CD14-positive monocyte (primary cell): Measurements from ENCODE around the gene TMEM232. TPM values are rescaled to one million over a fixed set of nuclear protein-coding genes. Genes with fewer than 3 reads are reported as not detected.

ENCODE experiments used
- DNase-seq, 3 donors: peaks; one replicate each; pipeline ENCODE4 v3.0.0-alpha.2; 2011 to 2022
- H2AFZ ChIP-seq: 2 replicates; pipeline ENCODE4 v1.6.0; 2012; ENCODE audit warnings: mild to moderate bottlenecking, low read depth, low read length, inconsistent platforms; ENCODE audit not compliant: insufficient read depth, poor library complexity, severe bottlenecking
- H3K27ac ChIP-seq, 2 donors: 1 replicate in 1 of 2; 2 replicates in 1 of 2; pipeline ENCODE4 v1.5.1; 2012 to 2013; ENCODE audit warnings: low read length in 2 of 2, control low read depth in 1 of 2, inconsistent platforms in 1 of 2, low read depth in 1 of 2, mild to moderate bottlenecking in 1 of 2
- H3K27me3 ChIP-seq, 2 donors: one replicate each; pipeline versions ENCODE4 v1.6.0 to v1.6.1; 2011 to 2013; ENCODE audit warnings: low read length in 2 of 2; ENCODE audit not compliant: control insufficient read depth in 2 of 2, insufficient read depth in 2 of 2
- H3K36me3 ChIP-seq, 2 donors: replicated peaks in 1 of 2; 1 replicate in 1 of 2; 2 replicates in 1 of 2; pipeline versions ENCODE4 v1.5.1 to v1.6.1; 2012 to 2013; ENCODE audit warnings: low read length in 2 of 2, control low read depth in 1 of 2, inconsistent platforms in 1 of 2, mild to moderate bottlenecking in 1 of 2; ENCODE audit not compliant: insufficient read depth in 2 of 2, control insufficient read depth in 1 of 2
- H3K4me1 ChIP-seq, 2 donors: 1 replicate in 1 of 2; 2 replicates in 1 of 2; pipeline versions ENCODE4 v1.5.1 to v1.6.1; 2012 to 2013; ENCODE audit warnings: low read length in 2 of 2, control low read depth in 1 of 2, inconsistent platforms in 1 of 2, mild to moderate bottlenecking in 1 of 2, moderate library complexity in 1 of 2; ENCODE audit not compliant: insufficient read depth in 2 of 2, control insufficient read depth in 1 of 2
- H3K4me2 ChIP-seq: replicated peaks from 2 replicates; pipeline ENCODE3; 2012; ENCODE audit warnings: low read length, moderate library complexity, mild to moderate bottlenecking; ENCODE audit not compliant: poor library complexity, severe bottlenecking; ENCODE audit errors: extremely low read depth
- H3K4me3 ChIP-seq, 3 experiments: fragments of 200-600 bp in 1 of 3; sonication (generic) in 1 of 3; replicated peaks in 1 of 3; 1 replicate in 2 of 3; 2 replicates in 1 of 3; pipeline ENCODE4 v1.5.1; 2011 to 2013; ENCODE audit warnings: low read length in 3 of 3, mild to moderate bottlenecking in 3 of 3, control low read depth in 2 of 3, low read depth in 2 of 3, inconsistent platforms in 1 of 3, moderate library complexity in 1 of 3
- H3K79me2 ChIP-seq: 2 replicates; pipeline ENCODE4 v1.6.0; 2012; ENCODE audit warnings: mild to moderate bottlenecking, control low read depth, inconsistent platforms, low read length, moderate library complexity; ENCODE audit not compliant: insufficient read depth
- H3K9ac ChIP-seq: 2 replicates; pipeline ENCODE4 v1.6.0; 2017; ENCODE audit warnings: low read length, mild to moderate bottlenecking; ENCODE audit not compliant: insufficient read depth, poor library complexity, severe bottlenecking
- H3K9me3 ChIP-seq, 2 donors: replicated peaks in 1 of 2; 1 replicate in 1 of 2; 2 replicates in 1 of 2; pipeline versions ENCODE4 v1.5.1 to v1.6.1; 2012 to 2013; ENCODE audit warnings: low read length in 2 of 2, control low read depth in 1 of 2; ENCODE audit not compliant: control insufficient read depth in 1 of 2, insufficient read depth in 1 of 2
- H4K20me1 ChIP-seq: 2 replicates; pipeline ENCODE4 v1.6.0; 2012; ENCODE audit warnings: mild to moderate bottlenecking, low read length, control low read depth, moderate library complexity; ENCODE audit not compliant: insufficient read depth
- H3K27ac Mint-ChIP-seq, 7 donors: one replicate each; pipeline ENCODE4 v1.8.0; 2020; ENCODE audit warnings: mild to moderate bottlenecking in 7 of 7, mixed read lengths in 7 of 7, moderate library complexity in 6 of 7, inconsistent platforms in 2 of 7
- H3K27me3 Mint-ChIP-seq, 3 donors: one replicate each; pipeline ENCODE4 v1.8.0; 2021 to 2022; ENCODE audit warnings: low read depth in 3 of 3, mild to moderate bottlenecking in 3 of 3, mixed read lengths in 3 of 3, moderate library complexity in 3 of 3, inconsistent platforms in 1 of 3
- H3K36me3 Mint-ChIP-seq, 2 donors: one replicate each; pipeline ENCODE4 v1.8.0; 2020; ENCODE audit warnings: mixed read lengths in 2 of 2, inconsistent platforms in 1 of 2, mild to moderate bottlenecking in 1 of 2
- H3K4me1 Mint-ChIP-seq: one replicate; pipeline ENCODE4 v1.8.0; 2020; ENCODE audit warnings: mild to moderate bottlenecking, mixed read lengths
- H3K4me3 Mint-ChIP-seq, 2 donors: one replicate each; pipeline ENCODE4 v1.8.0; 2020; ENCODE audit warnings: mild to moderate bottlenecking in 2 of 2, mixed read lengths in 2 of 2, moderate library complexity in 1 of 2
- H3K9me3 Mint-ChIP-seq, 7 donors: one replicate each; pipeline ENCODE4 v1.8.0; 2020 to 2022; ENCODE audit warnings: mixed read lengths in 7 of 7, mild to moderate bottlenecking in 6 of 7, moderate library complexity in 6 of 7, inconsistent platforms in 2 of 7
- WGBS: methylation state at CpG from one replicate; pipeline ENCODE4 v1.1.5; 2013; ENCODE audit warnings: missing lambda C conversion rate; ENCODE audit not compliant: insufficient coverage; 5-methylcytosine and 5-hydroxymethylcytosine counted together
- intact Hi-C, 2 donors: fragments of 100-400 bp; cut with micrococcal nuclease; formaldehyde crosslinking; loops; one replicate each; pipeline versions ENCODE4 v1.15.0 to v1.15.1; 2023
- polyA plus RNA-seq, 3 donors: library from polyadenylated mRNA; depleted of rRNA in 1 of 3; unstranded in 2 of 3; stranded (reverse) in 1 of 3; fragments of 300-500 nt in 2 of 3; fragments of >200 nt in 1 of 3; fragmentation: Illumina TruSeq in 2 of 3; gene quantifications; 1 replicate in 2 of 3; 2 replicates in 1 of 3; pipeline ENCODE4 v1.2.3, GENCODE V29; 2012 to 2021
- TF ChIP-seq, protein P1 (sequence below): fragments of 200-600 bp; IDR thresholded peaks from one replicate; pipeline ENCODE4 v1.8.0; 2022; ENCODE audit warnings: antibody characterized with exemption, mild to moderate bottlenecking

The TMEM232 gene
- polyA plus RNA-seq, 3 donors = 0.04 to 1.4 (median 0.59) TPM

DNA sequence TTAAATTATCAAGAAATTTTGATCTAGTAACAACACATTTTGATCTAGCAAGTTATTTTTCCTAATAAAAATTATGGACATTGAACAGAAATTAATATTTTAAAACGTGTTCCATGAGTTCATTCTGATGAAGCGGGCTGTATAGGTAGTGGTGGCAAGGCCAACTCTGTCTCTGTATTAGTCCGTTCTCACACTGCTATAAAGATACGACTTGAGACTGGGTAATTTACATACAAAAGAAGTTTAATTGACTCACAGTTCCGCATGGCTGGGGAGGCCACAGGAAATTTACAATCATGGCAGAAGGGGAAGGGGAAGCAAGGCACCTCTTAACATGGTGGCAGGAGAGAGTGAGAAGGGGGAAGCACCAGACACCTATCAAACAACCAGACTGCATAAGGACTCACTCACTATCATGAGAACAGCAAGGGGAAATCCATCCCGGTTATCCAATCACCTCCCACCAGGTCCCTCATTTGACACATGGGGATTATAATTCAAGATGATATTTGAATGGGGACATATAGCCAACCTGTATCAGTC lies 61.2 kb downstream of the TMEM232 start:
- Histone ChIP-seq H3K36me3 (no peaks in the 10 kb centered on the region), H3K9me3 (peaks cover 0 to 5% of the 10 kb centered on the region in 2 donors), H3K27ac (no peak overlapping the region), H3K27me3 (no peaks in the 10 kb centered on the region), H3K4me3 (no peak overlapping the region), H3K4me1 (no peaks in the 10 kb centered on the region), H2AFZ (no peak overlapping the region), H4K20me1 (no peaks in the 10 kb centered on the region), H3K79me2 (no peaks in the 10 kb centered on the region), H3K9ac (no peak overlapping the region), H3K4me2 (no peak overlapping the region)
- intact Hi-C loops = no loop called here
- Mint-ChIP-seq H3K9me3 (peaks cover 0 to 6% (median 0%) of the 10 kb centered on the region in 7 donors), H3K4me3 (no peak overlapping the region), H3K4me1 (no peaks in the 10 kb centered on the region), H3K27ac (no peak overlapping the region), H3K27me3 (no peaks in the 10 kb centered on the region), H3K36me3 (no peaks in the 10 kb centered on the region)
- DNase-seq = no peak
- 100% methylated on average over 1 of the region's 6 CpGs for WGBS
- TF ChIP-seq, protein P1, sequence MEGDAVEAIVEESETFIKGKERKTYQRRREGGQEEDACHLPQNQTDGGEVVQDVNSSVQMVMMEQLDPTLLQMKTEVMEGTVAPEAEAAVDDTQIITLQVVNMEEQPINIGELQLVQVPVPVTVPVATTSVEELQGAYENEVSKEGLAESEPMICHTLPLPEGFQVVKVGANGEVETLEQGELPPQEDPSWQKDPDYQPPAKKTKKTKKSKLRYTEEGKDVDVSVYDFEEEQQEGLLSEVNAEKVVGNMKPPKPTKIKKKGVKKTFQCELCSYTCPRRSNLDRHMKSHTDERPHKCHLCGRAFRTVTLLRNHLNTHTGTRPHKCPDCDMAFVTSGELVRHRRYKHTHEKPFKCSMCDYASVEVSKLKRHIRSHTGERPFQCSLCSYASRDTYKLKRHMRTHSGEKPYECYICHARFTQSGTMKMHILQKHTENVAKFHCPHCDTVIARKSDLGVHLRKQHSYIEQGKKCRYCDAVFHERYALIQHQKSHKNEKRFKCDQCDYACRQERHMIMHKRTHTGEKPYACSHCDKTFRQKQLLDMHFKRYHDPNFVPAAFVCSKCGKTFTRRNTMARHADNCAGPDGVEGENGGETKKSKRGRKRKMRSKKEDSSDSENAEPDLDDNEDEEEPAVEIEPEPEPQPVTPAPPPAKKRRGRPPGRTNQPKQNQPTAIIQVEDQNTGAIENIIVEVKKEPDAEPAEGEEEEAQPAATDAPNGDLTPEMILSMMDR = no peak

DNA sequence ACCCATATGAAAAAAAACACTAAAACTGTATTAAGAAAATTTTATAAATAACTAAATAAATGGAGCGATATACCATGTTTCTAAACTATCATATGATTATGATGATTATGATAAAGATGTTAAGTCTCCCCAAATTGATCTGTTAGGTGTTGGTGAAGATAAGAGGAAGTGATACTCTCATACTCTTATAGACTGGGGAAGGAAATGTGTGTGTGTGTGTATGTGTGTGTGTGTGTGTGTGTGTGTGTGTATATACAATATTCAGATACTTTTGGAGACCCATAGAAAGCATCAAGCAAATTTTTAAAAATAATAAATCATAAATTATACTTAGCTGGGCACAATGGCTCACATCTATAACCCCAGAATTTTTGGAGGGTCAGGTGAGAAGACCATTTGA lies 62.9 kb downstream of the TMEM232 start:
- intact Hi-C loops = no loop called here
- no peak overlapping the region for H3K4me3 Mint-ChIP-seq
- H3K4me1 Mint-ChIP-seq = no peaks in the 10 kb centered on the region

More for the DNA sequence above, 62.9 kb downstream of the TMEM232 start:
- no peak overlapping the region for H3K4me2 ChIP-seq
- Mint-ChIP-seq H3K9me3 (peaks cover 0 to 4% (median 0%) of the 10 kb centered on the region in 7 donors), H3K27ac (no peak overlapping the region), H3K36me3 (no peaks in the 10 kb centered on the region), H3K27me3 (no peaks in the 10 kb centered on the region)
- TF ChIP-seq, protein P1 = no peak
- peaks cover 0 to 5% of the 10 kb centered on the region in 2 donors for H3K9me3 ChIP-seq
- H3K27ac ChIP-seq = no peak overlapping the region
- H3K4me1 ChIP-seq = no peaks in the 10 kb centered on the region
- DNase-seq = no peak
- no peaks in the 10 kb centered on the region for H3K36me3 ChIP-seq
- no peak overlapping the region for H3K4me3 ChIP-seq
- H3K9ac ChIP-seq = no peak overlapping the region
- no peaks in the 10 kb centered on the region for H3K79me2 ChIP-seq
- H3K27me3 ChIP-seq = no peaks in the 10 kb centered on the region
- no peak overlapping the region for H2AFZ ChIP-seq
- no CpG with 5 or more reads among the region's 1 CpG for WGBS
- no peaks in the 10 kb centered on the region for H4K20me1 ChIP-seq
